HG03457 (cell line): Measurements from ENCODE around the gene POLR3H.

ENCODE experiments used
- ATAC-seq: cut with Tn5 transposase; IDR thresholded peaks from one replicate; pipeline ENCODE4 v1.9.1; 2021; ENCODE audit warnings: moderate number of reproducible peaks; ENCODE audit not compliant: unreplicated experiment

POLR3H gene

DNA sequence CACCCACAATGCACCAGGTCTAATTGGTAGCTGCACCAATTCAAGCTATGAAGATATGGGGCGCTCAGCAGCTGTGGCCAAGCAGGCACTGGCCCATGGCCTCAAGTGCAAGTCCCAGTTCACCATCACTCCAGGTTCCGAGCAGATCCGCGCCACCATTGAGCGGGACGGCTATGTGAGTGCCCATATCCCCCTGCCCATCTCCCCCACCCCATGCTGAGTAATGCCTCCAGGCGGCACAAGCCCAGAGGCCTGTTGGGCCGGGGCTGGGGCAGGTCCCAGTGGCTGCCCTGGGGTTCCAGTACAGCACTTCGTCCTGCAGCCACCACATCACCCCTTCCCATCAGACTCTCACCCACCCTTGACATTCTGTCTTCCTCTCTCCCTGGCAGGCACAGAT, 21.5 kb downstream of the POLR3H start:
- ATAC-seq = no peak

- ATAC-seq = no peak
Observed at GRCh38 chr22:41521126-41521525, 23.1 kb downstream of the POLR3H start.

DNA sequence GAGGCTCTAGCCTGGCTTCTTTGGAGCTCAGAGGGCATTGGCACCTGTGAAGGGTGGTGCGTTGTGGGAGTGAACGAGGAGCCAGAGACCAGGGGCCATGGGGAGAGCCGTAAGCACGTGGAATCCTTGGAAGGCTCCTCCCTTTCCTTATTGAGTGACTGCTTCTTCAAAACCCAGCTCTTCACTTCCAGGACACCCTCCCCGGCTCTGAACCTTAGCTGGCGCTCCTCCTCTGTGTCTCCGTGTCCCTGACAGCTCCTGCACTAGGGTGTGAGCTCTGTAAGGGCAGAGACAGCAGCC, 26.3 kb downstream of the POLR3H start:
- no peak for ATAC-seq

DNA sequence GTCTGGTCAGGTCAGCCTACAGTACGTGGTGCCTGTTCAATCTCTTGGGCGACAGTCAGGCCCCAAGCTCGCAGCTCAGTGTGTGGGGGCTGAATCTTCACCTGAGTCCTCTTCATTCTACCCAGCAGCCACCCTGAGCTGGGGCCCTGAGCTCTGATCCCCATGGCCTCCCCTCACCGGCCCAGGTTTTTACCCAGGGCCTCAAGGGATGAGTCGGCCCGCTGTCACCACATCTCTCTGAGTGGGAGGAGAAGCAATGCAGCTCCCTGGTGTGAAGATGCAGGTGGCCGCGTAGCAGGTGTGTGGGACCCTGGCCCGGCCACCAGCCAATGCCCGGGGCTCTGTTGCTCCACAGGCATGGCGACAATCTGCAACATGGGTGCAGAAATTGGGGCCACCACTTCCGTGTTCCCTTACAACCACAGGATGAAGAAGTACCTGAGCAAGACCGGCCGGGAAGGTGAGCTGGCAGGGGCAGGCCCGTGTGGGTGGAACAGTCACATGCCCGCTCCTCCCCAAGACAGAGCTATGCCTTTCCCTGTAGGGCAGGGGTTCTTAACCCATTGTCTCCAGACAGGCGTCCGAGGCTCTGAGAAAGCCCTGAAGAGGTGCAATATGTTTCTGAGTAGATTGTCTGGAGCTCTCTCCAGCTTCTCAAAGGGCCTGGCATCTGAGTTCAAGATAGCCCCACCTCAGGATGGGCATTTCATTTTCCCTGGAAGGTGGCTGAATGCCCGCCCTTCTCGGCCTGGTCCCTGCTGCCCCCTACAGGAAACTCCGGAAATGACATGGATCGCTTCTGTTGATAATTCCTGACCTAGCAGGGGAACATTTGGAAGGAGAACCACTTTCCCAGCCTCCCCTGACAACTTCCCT, 26.9 kb downstream of the POLR3H start:
- no peak for ATAC-seq

DNA sequence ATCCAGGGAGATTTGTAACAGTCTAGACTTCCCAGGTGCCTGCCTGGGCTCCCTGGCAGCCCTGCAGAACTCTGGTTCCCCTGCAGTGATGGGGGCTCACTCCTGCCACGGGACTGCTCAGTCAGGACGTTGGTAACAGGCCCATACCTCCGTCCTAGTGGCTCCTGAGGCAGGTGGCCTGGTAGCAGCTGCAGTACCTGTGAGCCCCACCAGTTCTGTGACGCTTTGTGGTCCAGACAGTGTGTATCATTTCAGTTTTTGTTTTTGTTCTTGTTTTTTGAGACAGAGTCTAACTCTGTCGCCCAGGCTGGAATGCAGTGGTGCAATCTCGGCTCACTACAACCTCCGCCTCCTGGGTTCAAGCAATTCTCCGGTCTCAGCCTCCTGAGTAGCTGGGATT, 27.8 kb downstream of the POLR3H start:
- no peak for ATAC-seq

GRCh38 chr22:41513391-41513790, 30.9 kb downstream of the POLR3H start:
- ATAC-seq = no peak

DNA sequence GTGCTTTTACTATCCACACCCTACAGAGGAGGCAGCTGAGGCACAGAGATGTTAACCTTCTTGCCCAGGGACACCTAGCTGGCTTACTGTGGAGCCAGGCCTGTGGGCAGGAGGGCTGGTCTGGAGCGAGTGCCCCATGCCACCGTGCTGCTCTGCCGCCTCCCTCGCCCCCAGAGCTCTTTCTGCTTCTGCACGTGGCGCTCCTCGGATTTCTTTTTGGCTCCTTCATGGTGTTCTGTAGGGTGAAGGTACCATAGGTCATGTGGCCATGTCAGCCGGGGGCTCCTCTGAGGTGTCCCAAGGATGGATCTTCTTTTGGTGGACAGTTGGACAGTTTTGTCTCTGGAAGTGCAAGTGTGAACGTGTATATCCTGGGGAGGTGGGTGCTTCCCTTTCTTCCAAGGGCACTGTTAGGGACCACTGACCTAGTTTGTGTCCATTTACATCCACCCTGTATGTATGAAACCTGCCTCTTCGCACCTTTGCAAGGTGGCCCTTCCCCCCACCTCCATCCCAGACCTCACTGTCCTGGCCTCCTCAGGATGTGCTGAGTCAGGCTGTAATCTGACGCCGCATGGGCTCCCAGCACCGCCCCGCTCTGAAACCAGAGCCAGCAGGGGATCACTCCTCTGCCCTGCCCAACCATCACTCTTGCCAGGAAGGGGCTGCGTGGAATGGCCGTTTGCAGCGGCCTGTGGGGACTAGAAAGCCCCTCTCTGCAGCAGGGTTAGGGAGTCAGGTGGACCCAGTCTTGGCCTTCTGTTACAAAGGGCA, 31.7 kb downstream of the POLR3H start:
- ATAC-seq = no peak

- no peak for ATAC-seq
Observed at GRCh38 chr22:41511521-41511968, 32.7 kb downstream of the POLR3H start.

DNA sequence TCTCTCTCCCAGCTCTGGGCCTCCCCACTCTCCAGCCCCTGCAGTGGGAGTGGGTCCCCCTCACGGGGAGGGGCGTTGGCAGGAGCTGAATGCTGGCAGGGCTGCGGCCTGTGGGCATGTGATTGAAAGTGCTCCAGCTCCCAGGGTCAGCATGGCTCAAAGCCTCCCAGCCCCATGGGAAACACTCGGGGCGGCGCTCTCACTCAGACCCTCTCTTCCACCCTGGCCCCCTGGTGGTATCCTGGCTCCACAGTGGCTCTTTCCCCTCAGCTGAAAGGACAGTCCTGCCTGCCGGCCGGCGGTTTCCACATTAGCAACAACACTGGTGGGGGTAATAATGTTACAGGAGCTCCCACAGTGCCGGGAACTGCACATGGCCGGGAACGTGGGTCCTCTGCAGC, 35.5 kb downstream of the POLR3H start:
- ATAC-seq = no peak

DNA sequence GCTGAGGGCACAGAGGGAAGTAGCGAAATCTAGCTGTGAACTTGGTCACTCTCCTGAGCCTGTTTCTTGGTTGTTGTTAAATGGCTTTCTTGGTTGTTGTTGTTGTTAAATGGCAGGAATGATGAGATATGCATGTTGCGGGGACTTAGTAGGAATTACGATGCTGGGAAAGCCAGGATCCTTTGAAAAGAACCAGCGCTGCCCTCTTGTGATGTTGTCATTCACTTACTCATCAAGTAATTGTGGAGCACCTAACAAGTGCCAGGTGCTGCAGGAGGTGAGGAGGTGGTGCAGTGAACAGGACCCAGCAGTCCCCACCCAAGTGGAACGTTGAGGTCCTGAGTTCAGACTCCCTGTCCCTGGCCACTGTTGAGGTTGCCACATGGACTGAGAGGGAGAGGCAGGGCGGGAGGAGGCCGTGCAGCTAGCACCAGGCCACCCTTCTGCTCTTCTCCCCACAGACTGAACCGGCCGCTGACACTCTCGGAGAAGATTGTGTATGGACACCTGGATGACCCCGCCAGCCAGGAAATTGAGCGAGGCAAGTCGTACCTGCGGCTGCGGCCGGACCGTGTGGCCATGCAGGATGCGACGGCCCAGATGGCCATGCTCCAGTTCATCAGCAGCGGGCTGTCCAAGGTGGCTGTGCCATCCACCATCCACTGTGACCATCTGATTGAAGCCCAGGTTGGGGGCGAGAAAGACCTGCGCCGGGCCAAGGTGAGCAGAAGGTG, 36.8 kb downstream of the POLR3H start:
- ATAC-seq = no peak

DNA sequence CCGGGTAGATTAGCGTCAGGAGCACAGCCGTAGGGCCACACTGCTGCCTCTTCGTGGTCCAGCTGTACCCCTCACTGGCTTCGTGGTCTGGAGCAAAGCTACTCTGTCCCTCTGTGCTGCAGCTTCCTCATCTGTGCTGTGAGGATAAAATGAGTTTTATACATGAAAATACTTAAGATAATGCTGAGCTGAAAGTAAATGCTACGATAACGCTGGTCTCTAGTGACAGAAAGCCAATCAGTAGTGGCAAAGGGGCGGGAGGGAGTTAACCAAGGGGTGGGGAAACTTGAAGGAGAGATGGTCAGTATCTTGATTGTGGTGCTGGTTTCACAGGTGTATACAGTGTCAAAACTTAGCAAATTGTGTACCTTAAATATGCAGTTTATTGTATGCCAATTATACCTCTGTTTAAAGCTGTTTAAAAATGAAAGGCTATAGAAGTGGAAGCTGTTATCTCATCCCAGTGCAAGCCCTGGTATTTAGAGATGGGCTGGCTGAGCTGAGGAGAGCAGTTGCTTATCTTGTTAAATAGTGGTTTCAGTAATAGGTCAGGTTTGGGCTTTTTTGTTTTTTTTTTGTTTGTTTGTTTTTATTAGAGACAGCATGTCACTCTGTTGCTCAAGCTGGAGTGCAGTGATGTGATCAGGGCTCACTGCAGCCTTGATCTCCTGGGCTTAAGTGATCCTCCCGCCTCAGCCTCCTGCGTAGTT, 38.6 kb downstream of the POLR3H start:
- ATAC-seq = no peak

GRCh38 chr22:41504816-41505215, 39.5 kb downstream of the POLR3H start:
- no peak for ATAC-seq

GRCh38 chr22:41504397-41504796, 39.9 kb downstream of the POLR3H start:
- no peak for ATAC-seq

DNA sequence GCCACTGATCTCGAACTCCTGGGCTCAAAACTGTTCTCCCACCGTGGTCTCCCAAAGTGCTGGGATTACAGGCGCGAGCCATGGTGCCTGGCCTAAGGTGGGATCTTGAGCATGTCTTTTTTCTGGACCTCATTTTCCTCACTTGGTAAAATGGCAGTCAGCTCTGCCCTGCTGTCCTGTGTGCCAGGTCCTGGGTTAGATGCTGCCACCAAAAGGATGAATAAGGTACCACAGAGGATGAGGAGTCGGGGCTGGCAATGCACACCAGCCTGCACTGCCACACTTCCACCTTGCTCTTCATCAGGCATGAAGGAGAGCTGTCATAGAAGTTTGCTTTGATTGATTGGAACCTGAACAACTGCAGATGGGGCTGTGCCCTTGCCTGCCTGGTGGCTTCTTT, 43.1 kb downstream of the POLR3H start:
- no peak for ATAC-seq

GRCh38 chr22:41500303-41500702, 44.0 kb downstream of the POLR3H start:
- no peak for ATAC-seq

DNA sequence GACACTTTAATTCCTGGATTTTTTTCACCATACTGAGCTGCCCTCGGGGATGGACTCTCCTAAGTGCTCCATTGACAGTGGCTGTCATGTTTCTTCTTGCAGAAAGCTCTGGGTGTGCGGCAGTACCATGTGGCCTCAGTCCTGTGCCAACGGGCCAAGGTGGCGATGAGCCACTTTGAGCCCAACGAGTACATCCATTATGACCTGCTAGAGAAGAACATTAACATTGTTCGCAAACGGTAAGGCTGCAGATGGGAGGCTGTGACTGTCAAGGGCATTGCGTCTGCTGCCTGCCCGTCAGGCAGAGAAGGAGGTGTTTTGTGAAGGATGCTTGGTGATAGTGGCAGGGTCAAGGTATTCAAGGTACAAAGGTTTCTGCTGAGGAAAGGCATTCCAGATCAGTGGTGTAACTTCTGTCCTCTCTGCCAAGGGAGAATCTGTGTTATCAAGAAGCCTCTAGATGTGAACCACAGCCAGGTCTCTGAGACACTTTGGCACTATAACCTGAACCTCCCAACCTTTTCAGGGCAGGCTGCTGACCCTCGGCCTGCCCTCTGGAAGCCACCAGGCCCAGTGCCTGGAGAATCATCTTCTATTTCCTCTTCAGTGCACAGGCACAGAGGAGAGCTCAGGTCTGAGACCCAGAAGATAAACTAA, 44.5 kb downstream of the POLR3H start:
- no peak for ATAC-seq

DNA sequence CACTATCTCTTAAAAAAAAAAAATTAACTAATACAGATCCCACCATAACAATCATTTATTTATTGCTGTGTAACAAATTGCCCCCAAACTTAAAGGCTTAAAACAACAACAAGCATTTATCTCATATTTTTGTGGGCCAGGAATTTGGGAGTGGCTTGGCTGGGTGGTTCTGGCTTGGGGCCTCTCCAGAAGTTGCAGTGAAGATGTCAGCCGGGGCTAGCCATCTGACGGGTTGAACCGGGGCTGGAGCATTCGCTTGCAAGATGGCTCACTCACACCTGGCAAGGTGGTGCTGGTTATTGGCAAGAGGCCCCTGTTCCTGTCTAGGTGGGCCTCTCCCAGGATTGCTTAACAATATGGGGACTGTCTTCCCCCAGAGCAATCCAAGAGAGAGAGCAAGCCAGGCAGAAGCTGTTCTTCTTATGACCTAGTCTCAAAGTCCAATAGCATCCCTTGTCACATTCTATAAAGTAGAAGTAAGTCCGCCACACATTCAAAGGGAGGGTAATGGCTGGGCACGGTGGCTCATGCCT, 45.9 kb downstream of the POLR3H start:
- ATAC-seq = no peak

GRCh38 chr22:41491374-41492100, 52.7 kb downstream of the POLR3H start:
- no peak for ATAC-seq

DNA sequence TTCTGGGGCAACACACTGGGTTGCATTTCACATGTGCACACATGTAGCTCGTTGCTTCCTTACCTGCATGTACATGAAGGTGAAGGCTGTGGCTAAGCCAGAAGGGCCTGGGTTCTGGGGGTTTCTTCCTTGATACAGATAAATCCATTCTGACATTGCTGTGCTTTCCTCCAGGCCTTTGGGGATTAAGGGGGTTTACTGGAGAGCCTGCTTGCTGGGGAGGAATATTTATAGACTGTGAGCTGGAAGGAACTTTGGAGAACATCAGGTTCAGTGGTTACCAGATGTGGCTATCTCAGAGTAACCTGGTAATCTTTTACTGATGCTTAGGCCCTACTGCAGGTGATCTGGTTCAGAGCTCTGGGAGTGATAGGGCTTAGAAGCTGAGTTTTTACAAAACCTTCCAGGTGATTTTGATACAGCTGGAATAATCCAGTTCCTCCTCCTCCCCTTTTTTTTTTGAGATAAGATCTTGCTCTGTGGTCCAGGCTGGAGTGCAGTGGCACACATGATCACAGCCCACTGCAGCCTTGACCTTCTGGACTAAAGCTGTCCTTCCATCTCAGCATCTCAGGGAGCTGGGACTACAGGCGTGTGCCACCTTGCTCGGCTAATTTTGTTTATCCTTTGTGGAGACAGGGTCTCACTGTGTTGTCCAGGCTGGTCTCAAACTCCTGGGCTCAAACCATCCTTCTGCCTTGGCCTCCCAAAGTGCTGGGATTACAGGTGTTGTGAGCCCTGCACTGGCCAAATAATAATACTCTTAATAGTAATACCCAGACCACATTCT, 55.5 kb downstream of the POLR3H start:
- ATAC-seq = no peak
